ENCODE results near the gene CLTCL1.
"Not testable (repeated sequence)": the region's sequence is repeated elsewhere in the genome, so short reads cannot be mapped to it uniquely, and the experiment has no call there.

CLTCL1 gene

DNA sequence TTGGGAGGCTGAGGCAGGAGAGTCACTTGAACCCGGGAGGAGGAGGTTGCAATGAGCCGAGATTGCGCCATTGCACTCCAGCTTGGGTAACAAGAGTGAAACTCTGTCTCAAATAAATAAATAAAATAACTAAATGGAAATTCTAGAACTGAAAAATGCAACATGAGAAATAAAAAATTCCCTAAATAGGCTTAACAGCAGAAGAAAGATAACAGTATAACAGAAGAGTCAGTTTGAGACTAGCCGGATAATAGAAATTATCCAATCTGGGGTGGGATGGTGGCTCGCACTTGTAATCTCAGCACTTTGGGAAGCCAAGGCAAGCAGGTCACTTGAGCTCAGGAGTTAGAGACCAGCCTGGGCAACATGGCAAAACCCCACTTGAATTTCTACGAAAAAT, 127.1 kb downstream of the CLTCL1 start:
- Histone ChIP-seq H3K27me3 (ENCODE audit: insufficient read depth, low read depth, severe bottlenecking) (peaks cover 37% of the 10 kb centered on the region), H3K27ac (no peak overlapping the region), H3K36me3 (no peaks in the 10 kb centered on the region), H3K9me3 (ENCODE audit: severe bottlenecking) (peaks cover 9% of the 10 kb centered on the region), H3K4me3 (ENCODE audit: low read depth, low read length) (no peak overlapping the region)
- TF ChIP-seq, protein P1, sequence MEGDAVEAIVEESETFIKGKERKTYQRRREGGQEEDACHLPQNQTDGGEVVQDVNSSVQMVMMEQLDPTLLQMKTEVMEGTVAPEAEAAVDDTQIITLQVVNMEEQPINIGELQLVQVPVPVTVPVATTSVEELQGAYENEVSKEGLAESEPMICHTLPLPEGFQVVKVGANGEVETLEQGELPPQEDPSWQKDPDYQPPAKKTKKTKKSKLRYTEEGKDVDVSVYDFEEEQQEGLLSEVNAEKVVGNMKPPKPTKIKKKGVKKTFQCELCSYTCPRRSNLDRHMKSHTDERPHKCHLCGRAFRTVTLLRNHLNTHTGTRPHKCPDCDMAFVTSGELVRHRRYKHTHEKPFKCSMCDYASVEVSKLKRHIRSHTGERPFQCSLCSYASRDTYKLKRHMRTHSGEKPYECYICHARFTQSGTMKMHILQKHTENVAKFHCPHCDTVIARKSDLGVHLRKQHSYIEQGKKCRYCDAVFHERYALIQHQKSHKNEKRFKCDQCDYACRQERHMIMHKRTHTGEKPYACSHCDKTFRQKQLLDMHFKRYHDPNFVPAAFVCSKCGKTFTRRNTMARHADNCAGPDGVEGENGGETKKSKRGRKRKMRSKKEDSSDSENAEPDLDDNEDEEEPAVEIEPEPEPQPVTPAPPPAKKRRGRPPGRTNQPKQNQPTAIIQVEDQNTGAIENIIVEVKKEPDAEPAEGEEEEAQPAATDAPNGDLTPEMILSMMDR (IDR thresholded peaks at IDR 0.05; ENCODE audit: low read depth, low read length), result no peak
- no peak for DNase-seq

DNA sequence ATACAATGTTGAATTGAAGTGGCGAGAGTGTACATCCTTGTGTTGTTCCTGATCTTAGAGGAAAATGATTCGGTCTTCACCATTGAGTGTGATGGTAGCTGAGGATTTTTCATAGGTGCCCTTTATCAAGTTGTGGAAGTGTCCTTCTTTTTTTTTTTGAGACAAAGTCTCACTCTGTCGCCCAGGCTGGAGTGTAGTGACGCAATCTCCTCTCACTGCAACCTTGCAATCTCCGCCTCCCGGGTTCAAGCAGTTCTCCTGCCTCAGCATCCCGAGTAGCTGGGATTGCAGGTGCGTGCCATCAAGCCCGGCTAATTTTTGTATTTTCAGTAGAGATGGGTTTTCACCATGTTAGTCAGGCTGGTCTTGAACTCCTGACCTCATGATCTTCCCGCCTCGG, 132.9 kb downstream of the CLTCL1 start:
- H3K9me3 ChIP-seq (ENCODE audit: severe bottlenecking); H3K27ac ChIP-seq; H3K4me3 ChIP-seq (ENCODE audit: low read depth, low read length); DNase-seq; H3K27me3 ChIP-seq (ENCODE audit: insufficient read depth, low read depth, severe bottlenecking); H3K36me3 ChIP-seq: not testable (repeated sequence)

DNA sequence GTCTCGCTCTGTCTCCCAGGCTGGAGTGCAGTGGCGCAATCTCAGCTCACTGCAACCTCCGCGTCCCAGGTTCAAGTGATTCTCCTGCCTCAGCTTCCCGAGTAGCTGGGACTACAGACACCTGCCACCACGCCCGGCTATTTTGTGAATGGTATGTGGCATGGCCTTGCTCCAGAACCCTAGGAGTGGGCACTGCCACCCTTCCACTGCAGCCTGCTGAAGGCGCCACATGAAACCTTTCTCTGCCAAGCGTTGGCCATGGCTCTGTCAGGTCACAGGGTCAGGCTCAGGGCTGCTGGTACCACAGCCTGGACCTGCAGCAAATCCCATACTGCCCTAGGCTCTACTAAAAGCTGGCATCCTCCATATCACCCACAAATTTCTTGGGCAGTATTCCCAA, 135.4 kb downstream of the CLTCL1 start:
- not testable (repeated sequence) for H3K27ac ChIP-seq; H3K36me3 ChIP-seq; H3K9me3 ChIP-seq (ENCODE audit: severe bottlenecking); DNase-seq; H3K4me3 ChIP-seq (ENCODE audit: low read depth, low read length)
- peaks cover 25% of the 10 kb centered on the region for H3K27me3 ChIP-seq (ENCODE audit: insufficient read depth, low read depth, severe bottlenecking)

DNA sequence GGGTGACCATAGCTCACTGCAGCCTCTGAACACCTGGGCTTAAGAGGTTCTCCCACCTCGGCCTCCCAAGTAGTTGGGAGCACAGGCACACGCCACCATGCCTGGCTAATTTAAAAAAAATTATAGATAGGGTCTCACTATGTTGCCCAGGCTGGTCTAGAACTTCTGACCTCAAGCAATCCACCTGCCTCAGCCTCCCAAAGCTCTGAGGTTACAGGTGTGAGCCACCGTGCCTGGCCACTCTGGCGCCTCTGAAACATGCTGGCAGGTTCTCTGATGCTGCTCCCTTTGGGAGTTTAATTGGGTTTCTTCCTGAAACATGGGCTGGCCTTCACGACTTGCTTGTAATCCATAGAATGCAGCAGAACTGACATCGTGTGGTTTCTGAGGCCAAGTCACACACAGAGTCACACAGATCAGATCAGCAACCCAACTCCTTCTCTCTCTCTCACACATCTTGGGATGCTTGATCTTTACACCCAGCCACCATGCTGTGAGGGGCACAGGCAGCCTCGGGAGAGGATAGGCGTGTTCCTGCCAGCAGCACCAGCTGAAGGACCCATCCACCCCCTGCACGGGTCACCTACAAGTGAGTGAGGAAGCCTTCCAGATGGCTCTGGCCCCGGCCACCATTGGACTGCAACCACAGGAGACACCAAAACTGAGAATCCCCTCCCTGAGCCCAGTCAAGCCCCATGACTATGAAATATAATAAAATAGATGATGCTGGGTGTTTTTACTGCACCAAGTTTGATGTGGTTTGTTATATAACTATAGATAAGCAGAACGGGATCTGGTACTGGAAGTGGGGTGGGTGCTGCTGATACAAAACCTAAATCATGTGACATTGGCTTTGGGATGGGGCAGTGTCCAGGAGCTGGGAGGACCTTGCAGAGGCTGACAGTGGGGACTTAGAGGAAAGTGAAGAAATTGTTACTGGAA, 138.3 kb downstream of the CLTCL1 start:
- Histone ChIP-seq H3K4me3 (ENCODE audit: low read depth, low read length) (no peak overlapping the region), H3K9me3 (ENCODE audit: severe bottlenecking) (peaks cover 3% of the 10 kb centered on the region), H3K27me3 (ENCODE audit: insufficient read depth, low read depth, severe bottlenecking) (peaks cover 47% of the 10 kb centered on the region), H3K27ac (no peak overlapping the region), H3K36me3 (no peaks in the 10 kb centered on the region)
- TF ChIP-seq, protein P1 (IDR thresholded peaks at IDR 0.05; ENCODE audit: low read depth, low read length), result no peak
- DNase-seq, result no peak

DNA sequence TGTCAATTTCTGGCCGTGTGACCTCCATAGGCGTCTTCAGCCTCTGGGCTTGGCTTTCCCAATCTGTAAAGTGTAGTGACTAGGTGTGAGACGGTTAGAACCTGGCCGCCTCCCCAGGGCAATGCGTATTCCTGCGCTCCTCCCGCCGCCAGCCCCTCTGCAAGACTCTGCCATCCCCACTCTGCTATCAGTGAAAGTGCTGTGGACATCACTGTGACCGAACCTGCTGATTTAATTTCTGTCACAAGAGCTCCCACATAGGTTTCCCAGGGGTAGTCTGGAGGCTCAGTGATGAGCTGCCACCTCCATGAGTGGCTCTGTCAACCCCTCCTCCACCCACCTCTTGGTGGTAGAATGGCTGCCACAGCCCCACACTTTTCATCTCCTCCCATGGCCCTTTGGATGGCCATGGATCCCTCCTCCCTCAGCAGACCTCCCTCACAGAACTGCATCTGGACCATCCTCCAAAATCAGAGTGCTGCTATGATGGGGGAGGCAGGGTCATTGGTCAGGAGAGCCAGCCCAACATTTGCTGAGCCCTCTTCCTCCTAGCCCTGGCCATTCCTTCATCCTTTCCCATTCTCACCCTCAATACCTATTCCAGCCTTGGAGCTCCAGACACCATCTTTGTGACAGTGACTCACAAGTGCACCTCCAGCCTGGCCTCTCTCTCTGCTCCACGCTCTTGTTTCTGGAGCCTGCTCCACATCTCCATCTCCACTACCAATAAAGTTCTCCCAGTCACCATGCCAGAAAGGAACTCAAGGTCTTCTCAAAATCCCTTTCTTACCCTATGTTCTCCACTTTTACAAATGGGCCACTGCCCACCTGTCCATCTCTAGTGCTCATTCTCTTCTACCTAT, 140.0 kb downstream of the CLTCL1 start:
- TF ChIP-seq, protein P1 (IDR thresholded peaks at IDR 0.05; ENCODE audit: low read depth, low read length), result no peak
- no peaks in the 10 kb centered on the region for H3K36me3 ChIP-seq
- no peak overlapping the region for H3K27ac ChIP-seq
- no peak overlapping the region for H3K4me3 ChIP-seq (ENCODE audit: low read depth, low read length)
- peaks cover 53% of the 10 kb centered on the region for H3K27me3 ChIP-seq (ENCODE audit: insufficient read depth, low read depth, severe bottlenecking)
- DNase-seq, result no peak
- peaks cover 3% of the 10 kb centered on the region for H3K9me3 ChIP-seq (ENCODE audit: severe bottlenecking)

DNA sequence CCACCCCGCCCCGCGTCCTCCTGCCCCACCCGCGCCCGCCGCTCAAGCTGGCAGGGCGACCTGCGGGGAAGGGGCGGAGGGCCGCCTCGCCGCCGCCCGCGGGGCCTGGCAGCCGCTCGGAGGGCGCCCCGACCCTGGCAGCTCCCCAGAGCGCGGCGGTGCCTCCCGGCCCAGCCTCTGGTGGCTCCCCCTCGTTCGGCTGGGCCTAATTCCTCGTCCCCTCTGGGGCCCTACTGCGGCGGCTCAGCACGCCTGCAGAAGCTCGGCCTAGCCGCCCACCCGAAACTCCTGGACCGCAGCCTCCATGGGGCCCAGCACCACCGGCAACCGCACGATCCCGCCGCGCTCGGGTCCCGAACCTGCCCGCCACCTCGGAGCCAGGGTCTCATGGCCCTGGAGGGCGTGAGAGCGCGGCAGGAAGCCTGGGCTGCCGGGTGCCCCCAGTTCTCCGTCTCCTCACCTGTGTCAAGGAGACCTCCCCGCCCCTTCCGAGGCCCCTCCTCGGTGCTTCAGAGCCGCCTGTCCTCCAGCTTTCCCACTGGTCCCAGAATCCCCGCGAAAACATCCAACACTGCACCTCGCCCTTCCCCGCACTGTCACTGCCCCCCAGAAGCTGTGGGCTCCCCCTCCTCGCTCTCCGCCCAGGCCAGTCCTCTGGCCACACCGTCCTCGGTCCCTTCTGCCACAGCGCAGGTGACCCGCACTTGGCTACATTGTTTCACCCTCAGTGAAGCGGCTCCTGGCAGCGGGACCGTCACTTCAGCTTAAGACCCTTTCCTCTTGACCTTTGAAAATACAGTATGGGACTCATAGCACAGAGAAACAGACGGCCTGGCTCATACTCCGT, 140.8 kb downstream of the CLTCL1 start:
- Histone ChIP-seq H3K27ac (no peak overlapping the region), H3K36me3 (no peaks in the 10 kb centered on the region), H3K27me3 (ENCODE audit: insufficient read depth, low read depth, severe bottlenecking) (peaks cover 53% of the 10 kb centered on the region), H3K9me3 (ENCODE audit: severe bottlenecking) (peaks cover 3% of the 10 kb centered on the region), H3K4me3 (ENCODE audit: low read depth, low read length) (no peak overlapping the region)
- no peak for DNase-seq
- TF ChIP-seq, protein P1 (IDR thresholded peaks at IDR 0.05; ENCODE audit: low read depth, low read length), result no peak

Data from WERI-Rb-1 (cell line).